Measurements from ENCODE around the gene PPP1R36.
"Not testable (repeated sequence)": the region's sequence is repeated elsewhere in the genome, so short reads cannot be mapped to it uniquely, and the experiment has no call there.

PPP1R36 gene

DNA sequence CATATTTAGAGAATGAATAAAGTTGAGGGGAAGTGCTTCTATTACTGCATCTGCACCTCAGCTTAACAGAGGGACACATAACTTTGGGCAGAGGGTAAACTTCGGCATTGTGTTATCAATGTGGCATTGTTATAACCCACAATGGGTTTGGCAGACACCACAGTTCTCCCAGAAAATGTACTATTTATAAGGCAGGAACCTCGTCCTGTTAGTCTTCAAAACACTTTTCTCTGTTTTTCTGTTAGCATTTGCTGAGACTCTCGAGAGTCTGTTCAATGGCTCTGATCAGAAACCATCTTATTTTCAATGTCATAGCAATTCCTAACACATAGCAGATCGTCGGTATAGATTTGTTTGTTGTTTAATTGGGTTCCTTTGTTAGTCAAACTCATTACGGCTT is 13.9 kb downstream of the PPP1R36 start:
- in situ Hi-C loops (cut with MboI; ENCODE audit: low sequenced_read_pairs): no loop called here

GRCh38 chr14:64566651-64567122 is 16.9 kb downstream of the PPP1R36 start:
- in situ Hi-C loops (cut with MboI; ENCODE audit: low sequenced_read_pairs): no loop called here

- in situ Hi-C loops (cut with MboI; ENCODE audit: low sequenced_read_pairs): no loop called here
These were observed 19.4 kb downstream of the PPP1R36 start for GRCh38 chr14:64569138-64569631.

- in situ Hi-C loops (cut with MboI; ENCODE audit: low sequenced_read_pairs): not testable (repeated sequence)
These were observed 19.9 kb downstream of the PPP1R36 start for GRCh38 chr14:64569646-64570045.

GRCh38 chr14:64572386-64573104 is 22.8 kb downstream of the PPP1R36 start:
- in situ Hi-C loops (cut with MboI; ENCODE audit: low sequenced_read_pairs): no loop called here

DNA sequence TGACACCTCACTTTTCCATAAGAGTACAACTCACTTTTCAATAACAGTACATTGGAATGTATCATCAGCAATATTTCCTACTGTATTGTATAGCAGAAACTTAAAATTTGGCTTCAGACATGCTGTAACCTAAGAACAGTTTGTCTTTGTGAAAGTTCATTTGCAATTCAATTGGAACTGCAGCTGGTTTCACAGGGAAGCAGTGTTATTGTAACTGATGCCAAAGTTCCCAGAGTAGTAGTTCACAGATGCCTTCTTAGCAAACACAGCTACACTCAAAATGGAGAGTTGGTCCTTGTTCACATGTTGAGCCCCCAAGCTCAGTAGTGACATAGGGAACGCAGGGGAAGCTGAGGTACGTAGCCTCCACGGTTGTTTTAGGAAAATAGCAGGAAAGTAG is 23.3 kb downstream of the PPP1R36 start:
- in situ Hi-C loops (cut with MboI; ENCODE audit: low sequenced_read_pairs): no loop called here

- in situ Hi-C loops (cut with MboI; ENCODE audit: low sequenced_read_pairs): no loop called here
These were observed 24.8 kb downstream of the PPP1R36 start for GRCh38 chr14:64574371-64575107.

DNA sequence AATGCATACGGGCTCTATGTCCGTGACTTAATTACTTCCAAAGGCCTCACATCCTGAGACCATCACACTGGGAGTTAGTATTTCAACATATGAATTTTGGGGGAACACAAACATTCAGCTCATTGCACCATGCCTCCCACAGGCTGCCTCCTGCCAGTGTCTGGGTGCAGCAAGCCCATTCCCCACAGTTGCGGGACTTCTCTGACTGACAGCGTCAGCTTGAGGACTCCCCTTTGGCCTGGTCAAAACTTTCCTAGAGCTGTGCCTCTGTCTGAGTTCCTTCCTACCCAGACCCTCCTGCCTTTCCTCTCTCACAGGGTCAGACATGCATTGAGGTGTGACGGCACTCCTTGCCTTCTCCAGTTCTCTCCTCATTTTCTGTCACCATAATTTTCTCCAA is 27.4 kb downstream of the PPP1R36 start:
- in situ Hi-C loops (cut with MboI; ENCODE audit: low sequenced_read_pairs): no loop called here

- in situ Hi-C loops (cut with MboI; ENCODE audit: low sequenced_read_pairs): no loop called here
These were observed 30.7 kb downstream of the PPP1R36 start for GRCh38 chr14:64580467-64580866.

- in situ Hi-C loops (cut with MboI; ENCODE audit: low sequenced_read_pairs): no loop called here
These were observed 31.6 kb downstream of the PPP1R36 start for GRCh38 chr14:64581363-64581762.

- in situ Hi-C loops (cut with MboI; ENCODE audit: low sequenced_read_pairs): no loop called here
These were observed 32.1 kb downstream of the PPP1R36 start for GRCh38 chr14:64581817-64582216.

DNA sequence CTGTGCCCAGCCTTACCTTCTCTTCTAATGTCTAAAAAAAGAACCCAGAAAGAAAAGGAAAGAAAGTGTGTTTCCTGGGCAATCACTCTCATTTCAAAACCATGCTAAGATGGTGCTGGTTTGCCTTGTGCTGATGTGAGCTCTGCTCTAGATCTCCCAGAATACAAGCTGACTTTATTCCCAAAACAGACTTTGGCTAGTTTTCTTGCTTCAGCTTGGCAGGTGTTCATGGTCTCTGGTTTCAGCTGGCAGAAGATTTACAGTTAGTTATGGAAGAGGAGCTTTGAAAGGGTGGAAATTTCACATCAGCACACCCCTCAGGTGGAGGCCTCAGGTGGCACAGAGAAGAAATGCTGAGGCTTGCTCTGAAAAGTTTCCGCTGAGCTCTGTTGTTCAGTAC is 34.4 kb downstream of the PPP1R36 start:
- in situ Hi-C loops (cut with MboI; ENCODE audit: low sequenced_read_pairs): no loop called here

DNA sequence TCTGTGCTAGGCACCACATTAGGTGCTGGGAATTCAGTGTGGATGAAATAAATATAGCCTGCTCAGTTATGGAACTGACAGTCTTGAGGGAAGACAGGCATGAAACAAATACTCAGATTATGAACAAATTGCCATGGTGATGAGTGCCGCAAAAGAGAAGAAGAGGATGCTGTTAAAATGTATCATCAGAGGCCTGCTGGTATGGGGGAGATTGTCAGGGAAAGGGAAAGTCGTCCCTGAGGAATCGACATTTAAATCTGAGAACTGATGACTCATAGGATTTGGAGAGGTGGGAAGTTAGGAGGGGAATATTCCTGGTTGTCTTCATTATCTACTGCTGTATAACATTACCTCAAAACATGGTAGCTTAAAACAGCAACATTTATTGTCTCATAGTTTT is 42.0 kb downstream of the PPP1R36 start:
- in situ Hi-C loops (cut with MboI; ENCODE audit: low sequenced_read_pairs): no loop called here

- in situ Hi-C loops (cut with MboI; ENCODE audit: low sequenced_read_pairs): no loop called here
These were observed 44.7 kb downstream of the PPP1R36 start for GRCh38 chr14:64594438-64594837.

DNA sequence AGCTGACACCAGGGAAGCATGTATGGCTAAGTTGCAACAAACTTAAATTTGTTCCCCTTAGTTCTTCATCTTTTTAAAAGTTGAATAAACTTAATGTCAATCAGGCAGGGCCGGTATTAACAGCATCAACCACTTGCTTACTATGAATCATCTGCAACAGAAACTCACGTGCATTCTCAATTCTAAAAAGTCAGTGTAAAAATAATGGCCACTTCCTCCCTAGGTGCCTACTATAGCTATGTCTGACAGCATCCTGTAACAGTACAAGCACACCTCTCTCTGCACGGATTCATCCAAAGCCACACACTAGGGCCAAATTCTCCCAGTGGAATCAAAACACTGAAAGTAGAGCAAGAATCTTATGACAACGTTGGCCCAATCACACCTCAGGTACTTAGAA is 48.6 kb downstream of the PPP1R36 start:
- in situ Hi-C loops (cut with MboI; ENCODE audit: low sequenced_read_pairs): no loop called here

DNA sequence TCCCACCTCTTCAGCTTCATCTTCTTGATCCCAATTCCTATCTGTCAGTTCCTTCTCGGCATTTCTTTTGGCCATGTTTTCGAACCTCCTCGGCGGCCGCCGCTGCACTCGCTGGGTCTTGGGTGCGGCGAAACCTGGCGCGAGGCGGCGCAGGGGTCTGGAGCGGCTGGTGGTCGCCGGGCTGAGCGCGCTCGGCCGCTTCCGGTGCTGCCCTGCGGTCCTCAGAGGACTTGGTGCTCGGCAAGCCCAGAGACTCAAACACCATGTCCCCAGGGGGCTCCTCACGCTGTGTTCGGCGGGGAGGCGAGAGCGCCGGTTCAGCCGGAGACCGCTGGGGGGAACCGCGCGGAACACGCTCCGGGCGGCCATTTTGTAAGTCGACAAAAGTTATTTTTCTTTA is 51.8 kb downstream of the PPP1R36 start:
- in situ Hi-C loops (cut with MboI; ENCODE audit: low sequenced_read_pairs): no loop called here

DNA sequence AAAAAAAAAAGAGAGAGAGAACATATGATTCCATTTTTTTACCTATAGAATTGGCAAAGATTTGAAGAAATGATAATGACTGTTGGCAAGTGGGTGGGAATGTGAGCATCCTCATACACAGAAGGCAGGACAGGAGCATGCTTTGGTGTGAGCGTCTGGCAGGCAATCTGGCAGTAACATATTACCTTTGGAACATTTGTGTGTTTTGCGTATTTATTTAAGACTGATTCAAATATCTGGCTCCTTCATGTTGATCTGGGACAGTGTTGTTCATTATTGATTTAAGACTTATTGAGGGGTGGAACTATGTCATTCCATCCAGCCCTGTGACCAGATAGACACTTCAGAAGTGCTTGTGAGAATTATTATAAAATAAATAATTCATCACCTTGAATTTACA is 53.1 kb downstream of the PPP1R36 start:
- in situ Hi-C loops (cut with MboI; ENCODE audit: low sequenced_read_pairs): no loop called here

DNA sequence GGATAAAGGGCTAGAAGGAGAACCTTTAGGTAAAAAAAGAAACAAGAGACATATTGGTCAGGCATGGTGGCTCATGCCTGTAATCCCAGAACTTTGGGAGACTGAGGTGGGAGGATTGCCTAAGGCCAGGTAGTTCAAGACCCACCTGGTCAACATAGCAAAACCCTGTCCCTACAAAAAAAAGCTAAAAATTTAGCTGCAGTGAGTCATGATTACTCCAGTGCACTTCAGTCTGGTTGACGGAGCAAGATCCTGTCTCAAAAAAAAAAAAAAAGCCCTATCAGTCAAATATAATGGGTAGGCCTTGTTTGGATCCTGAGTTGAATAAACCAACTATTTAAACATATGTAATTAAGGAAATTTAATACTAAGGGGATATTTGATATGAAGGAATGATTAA is 54.2 kb downstream of the PPP1R36 start:
- in situ Hi-C loops (cut with MboI; ENCODE audit: low sequenced_read_pairs): no loop called here

GRCh38 chr14:64604881-64605280 is 55.1 kb downstream of the PPP1R36 start:
- in situ Hi-C loops (cut with MboI; ENCODE audit: low sequenced_read_pairs): no loop called here

GRCh38 chr14:64605926-64606685 is 56.3 kb downstream of the PPP1R36 start:
- in situ Hi-C loops (cut with MboI; ENCODE audit: low sequenced_read_pairs): no loop called here

DNA sequence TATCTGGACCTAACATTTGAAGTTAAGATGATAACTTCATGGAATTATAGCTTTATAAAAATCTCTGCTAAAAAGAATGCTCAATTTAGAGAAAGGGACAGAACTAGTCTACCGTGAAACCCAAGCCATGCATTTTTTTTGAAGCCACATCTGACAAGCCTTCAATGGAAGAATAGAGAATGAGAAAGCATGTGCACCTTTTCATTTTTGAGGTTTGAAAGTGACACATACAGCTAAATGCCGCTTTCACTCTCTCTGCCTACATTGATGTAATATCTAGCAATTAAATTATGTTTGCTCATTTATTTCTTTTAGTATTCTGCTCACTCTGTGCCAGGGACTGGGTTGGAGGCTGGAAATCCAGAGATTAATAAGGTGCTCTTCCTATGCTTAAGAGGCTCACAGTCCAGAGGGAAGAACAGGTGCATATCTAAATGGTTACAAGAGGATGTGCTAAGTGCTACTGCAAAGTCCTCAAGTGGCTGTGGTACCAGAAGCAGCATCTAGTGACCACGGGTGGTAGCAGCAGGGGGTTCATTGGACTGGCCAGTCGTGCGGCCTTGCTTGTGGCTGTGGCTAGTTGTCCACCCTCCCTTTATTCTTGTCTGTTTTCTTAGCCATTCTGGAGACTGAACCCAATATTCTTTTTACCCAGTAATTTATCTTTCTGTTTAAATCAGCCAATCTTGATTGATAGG is 60.4 kb downstream of the PPP1R36 start:
- in situ Hi-C loops (cut with MboI; ENCODE audit: low sequenced_read_pairs): no loop called here
